Activated CD4-positive, alpha-beta T cell treated with anti-CD3 and anti-CD28 coated beads, Interleukin-2, amount 50 U/mL, for 48 hours (primary cell): Measurements from ENCODE around the gene NGRN.

Experiments used
- DNase-seq, 2 experiments: peaks; one replicate each; pipeline ENCODE4 v3.0.0-alpha.2; 2020

Gene NGRN

GRCh38 chr15:90320062-90320884, 54.8 kb downstream of the NGRN start:
- peak; percentile 61 to 71 for DNase-seq

- no peak for DNase-seq
Observed at GRCh38 chr15:90320885-90321278, 55.4 kb downstream of the NGRN start.
